Muscle layer of duodenum (tissue), 2 donors: ENCODE measurements around the gene WNT16.

Experiments
- H3K27ac ChIP-seq: one replicate; pipeline ENCODE4 v1.7.0; 2013; ENCODE audit warnings: mild to moderate bottlenecking, low read length
- H3K27me3 ChIP-seq: one replicate; pipeline ENCODE4 v1.7.0; 2013; ENCODE audit warnings: low read depth, mild to moderate bottlenecking, control low read depth, low read length
- H3K36me3 ChIP-seq, 2 donors: one replicate each; pipeline ENCODE4 v1.7.0; 2013; ENCODE audit warnings: low read length in 2 of 2, control low read depth in 1 of 2, mild to moderate bottlenecking in 1 of 2; ENCODE audit not compliant: insufficient read depth in 2 of 2, control insufficient read depth in 1 of 2
- H3K4me1 ChIP-seq, 2 donors: one replicate each; pipeline ENCODE4 v1.7.0; 2013; ENCODE audit warnings: low read length in 2 of 2, mild to moderate bottlenecking in 2 of 2, control low read depth in 1 of 2, moderate library complexity in 1 of 2; ENCODE audit not compliant: insufficient read depth in 2 of 2, control insufficient read depth in 1 of 2
- H3K4me3 ChIP-seq, 2 donors: one replicate each; pipeline ENCODE4 v1.7.0; 2013; ENCODE audit warnings: low read length in 2 of 2, low read depth in 1 of 2, mild to moderate bottlenecking in 1 of 2
- H3K9me3 ChIP-seq, 2 donors: one replicate each; pipeline ENCODE4 v1.7.0; 2013; ENCODE audit warnings: low read length in 2 of 2, control low read depth in 1 of 2, mild to moderate bottlenecking in 1 of 2; ENCODE audit not compliant: control insufficient read depth in 1 of 2
- donor health status: healthy.

WNT16 gene

DNA sequence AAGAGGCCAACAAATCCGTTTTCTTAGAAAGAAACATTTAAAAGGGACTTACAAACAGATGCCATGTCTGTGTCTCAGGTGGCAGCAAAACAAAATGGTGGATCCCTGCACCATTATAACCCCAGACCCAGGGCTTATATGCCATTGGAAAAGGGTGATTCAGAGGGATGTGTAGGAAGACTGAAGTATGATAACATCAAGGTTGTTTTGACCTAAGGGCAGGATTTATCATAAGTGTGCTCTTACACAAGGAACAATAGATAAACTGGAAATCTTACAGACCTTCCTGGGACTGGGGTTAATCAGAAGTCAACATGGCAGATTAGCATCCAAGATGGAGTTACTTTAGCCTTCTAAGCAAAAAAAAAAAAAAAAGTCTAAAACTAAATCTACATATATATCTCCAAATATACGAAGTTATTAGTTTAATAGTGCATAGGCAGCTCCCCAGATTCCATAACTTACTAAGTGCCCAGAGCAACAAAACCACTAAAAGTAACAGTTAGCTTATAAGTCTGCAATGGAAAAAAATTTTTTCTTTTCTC is 34.3 kb upstream of the WNT16 start:
- H3K27me3 ChIP-seq: no peaks in the 10 kb centered on the region
- H3K27ac ChIP-seq: no peak overlapping the region
- peaks cover 0 to 3% of the 10 kb centered on the region in 2 donors for H3K9me3 ChIP-seq
- no peaks in the 10 kb centered on the region for H3K4me1 ChIP-seq
- H3K36me3 ChIP-seq: no peaks in the 10 kb centered on the region
- no peak overlapping the region for H3K4me3 ChIP-seq

DNA sequence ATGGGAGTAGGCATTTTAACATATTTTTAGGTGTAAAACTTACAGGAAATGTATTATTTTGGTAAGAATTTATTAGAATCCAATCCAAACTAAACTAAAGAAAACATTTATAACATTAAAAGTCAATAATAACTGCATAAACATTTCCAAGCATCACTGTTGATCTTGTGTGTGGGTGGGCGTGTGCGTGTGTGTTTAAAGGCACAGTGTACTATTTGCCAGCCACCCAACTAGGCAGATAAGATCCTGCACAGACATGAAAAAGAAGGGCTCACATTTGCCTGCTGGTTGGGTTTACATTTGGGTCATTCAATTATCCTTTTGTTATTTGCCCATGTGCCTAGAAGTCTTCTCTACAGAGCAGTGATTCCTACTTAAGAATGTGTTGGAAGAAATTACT is 31.0 kb upstream of the WNT16 start:
- Histone ChIP-seq H3K9me3 (no peaks in the 10 kb centered on the region), H3K4me1 (no peaks in the 10 kb centered on the region), H3K27me3 (no peaks in the 10 kb centered on the region), H3K36me3 (no peaks in the 10 kb centered on the region), H3K4me3 (no peak overlapping the region), H3K27ac (no peak overlapping the region)

DNA sequence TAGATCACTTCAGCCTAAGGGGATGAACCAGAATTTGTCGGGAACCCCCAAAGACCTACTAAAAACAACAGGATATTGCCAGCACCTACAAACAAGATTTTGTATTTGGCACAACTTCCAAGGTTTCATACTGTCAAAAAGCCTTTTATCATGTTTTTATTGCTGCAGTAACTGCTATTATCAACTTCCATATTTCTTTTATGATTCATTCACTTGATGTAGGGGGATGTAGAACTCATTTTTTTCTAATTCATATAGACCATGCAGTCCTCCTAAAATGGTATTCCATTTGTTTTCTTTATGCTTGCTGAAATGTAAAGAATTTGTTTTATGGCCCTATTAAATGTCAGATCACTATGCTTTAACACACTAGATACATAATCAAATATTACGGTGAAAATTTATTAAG is 30.0 kb upstream of the WNT16 start:
- no peaks in the 10 kb centered on the region for H3K4me1 ChIP-seq
- H3K27me3 ChIP-seq: no peaks in the 10 kb centered on the region
- H3K27ac ChIP-seq: no peak overlapping the region
- H3K9me3 ChIP-seq: no peaks in the 10 kb centered on the region
- no peak overlapping the region for H3K4me3 ChIP-seq
- H3K36me3 ChIP-seq: no peaks in the 10 kb centered on the region

DNA sequence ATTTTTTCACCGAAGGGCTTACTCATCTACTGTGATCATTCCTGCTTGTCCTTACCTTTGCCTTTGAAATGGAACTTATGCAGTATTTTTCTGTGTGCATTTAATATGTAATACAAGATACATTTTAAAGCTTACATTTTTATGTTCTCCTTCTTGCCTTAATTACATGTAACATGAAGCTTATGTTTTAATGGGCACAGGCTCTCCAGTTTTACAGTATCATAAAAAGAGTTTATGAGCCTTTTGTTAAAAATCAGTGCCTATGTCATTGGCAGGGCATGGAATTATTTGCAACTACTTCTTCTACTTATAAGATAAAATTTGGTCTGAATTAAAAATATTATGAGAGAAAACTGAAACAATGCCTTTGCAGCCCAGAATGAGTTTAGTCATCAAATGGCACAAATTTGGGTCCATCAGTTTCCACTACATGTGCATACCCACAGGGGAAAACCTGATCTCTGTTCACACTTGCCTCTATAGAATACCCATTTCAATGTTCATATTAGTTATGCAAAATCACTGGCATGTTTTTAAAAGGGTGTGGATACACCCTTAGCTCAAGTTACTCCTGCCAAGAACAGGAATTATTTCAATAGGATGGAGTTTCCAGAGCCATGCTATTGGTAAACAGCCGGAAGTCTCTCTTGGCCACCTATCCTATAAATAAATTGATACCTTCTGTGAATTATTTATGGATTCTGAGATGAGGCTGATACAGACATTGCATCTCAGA is 27.9 kb upstream of the WNT16 start:
- H3K27me3 ChIP-seq: no peaks in the 10 kb centered on the region
- no peaks in the 10 kb centered on the region for H3K4me1 ChIP-seq
- no peak overlapping the region for H3K27ac ChIP-seq
- no peaks in the 10 kb centered on the region for H3K36me3 ChIP-seq
- H3K4me3 ChIP-seq: no peak overlapping the region
- H3K9me3 ChIP-seq: no peaks in the 10 kb centered on the region

DNA sequence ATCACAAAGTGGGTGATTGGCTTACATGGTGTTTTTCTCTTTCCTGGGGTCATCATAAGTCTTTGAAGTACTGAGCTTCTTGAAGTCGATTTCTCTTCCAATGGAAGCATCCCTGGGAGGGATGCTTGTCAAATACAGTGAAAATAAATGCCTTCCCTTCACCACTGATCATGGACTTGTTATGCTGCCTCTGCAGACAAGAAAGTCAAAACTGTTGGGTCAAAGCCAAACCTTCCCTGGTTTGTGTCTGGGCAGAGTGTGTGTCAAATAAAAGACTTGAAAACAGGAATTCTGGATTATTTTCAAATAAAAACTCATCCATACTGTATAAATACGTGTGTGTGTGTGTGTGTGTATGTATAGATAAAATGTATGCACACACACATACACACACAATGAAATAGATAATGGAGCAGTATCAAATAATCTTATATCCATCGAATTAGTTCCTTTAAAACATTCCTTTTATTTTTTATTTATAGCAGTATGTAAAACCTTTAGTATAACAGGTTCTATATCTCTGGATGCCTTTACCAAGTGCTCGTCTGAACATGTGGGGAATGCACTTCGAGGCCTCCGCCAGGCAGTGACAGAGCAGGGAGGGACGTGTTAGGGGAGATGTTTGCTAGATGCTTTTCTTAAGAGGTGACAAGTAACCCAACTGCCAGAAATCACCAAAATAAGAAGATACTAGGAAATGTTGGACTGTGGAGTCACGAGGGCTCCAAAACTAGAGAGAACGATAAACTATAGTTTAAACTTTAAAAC is 27.2 kb upstream of the WNT16 start:
- Histone ChIP-seq H3K27ac (no peak overlapping the region), H3K4me1 (no peaks in the 10 kb centered on the region), H3K36me3 (no peaks in the 10 kb centered on the region), H3K27me3 (no peaks in the 10 kb centered on the region), H3K9me3 (no peaks in the 10 kb centered on the region), H3K4me3 (no peak overlapping the region)

DNA sequence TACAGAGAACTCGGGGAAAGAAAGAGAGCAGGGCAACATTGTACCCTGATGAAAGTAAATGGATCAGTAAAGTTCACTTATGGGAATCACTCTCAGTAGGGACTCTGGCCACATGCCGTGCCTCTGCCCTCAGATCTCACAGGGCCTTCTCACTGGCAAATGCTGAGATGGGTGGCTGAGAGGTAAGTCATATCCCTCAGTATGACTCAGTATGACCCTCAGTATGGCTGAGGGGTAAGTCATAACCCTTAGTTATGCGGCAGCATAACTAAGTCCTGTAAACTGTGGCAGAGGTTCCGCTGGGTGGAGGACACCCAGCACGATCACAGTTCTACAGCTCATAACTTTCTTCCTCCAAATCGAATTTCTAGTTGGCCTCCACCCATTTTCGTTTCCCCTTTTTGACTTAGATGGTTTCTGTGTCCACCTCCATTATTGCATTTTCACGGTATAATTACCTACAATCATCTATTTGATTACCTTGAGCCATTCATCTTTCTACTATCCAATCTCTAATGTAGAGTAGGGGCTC is 26.5 kb upstream of the WNT16 start:
- H3K27me3 ChIP-seq: no peaks in the 10 kb centered on the region
- H3K36me3 ChIP-seq: no peaks in the 10 kb centered on the region
- H3K4me1 ChIP-seq: no peaks in the 10 kb centered on the region
- no peak overlapping the region for H3K4me3 ChIP-seq
- H3K27ac ChIP-seq: no peak overlapping the region
- no peaks in the 10 kb centered on the region for H3K9me3 ChIP-seq

DNA sequence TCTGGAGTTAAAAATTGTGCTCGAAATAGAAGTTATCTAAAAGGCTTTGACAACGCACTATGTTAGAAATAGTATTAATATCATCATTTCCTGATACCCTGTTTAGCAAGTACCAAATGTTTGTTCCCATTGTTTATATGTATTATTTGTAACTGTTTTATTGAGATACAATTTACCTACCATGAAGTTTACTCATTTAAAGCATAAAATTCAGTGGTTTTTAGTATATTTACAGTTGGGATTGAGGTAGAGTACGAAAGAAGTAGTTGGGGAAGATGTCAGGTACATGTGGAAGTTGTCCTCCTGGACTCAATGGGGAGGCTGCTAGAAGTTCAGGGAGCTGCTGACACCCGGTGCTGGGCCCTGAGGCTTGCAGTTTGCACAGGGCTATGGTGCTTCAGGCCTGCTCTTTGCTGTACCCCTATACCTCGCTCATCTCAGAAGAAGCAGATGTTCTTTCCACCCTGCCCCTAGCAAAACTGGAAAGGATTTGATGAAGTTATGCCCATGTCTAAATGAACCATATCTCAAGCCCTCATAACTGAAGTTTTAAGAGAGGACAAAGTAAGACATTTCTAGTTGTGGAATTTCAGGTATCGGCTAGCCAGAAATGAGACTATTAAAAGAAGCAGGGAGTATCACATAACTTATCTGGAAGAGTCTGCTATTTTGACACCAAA is 25.2 kb upstream of the WNT16 start:
- Histone ChIP-seq H3K27ac (no peak overlapping the region), H3K9me3 (no peaks in the 10 kb centered on the region), H3K27me3 (no peaks in the 10 kb centered on the region), H3K4me1 (no peaks in the 10 kb centered on the region), H3K36me3 (no peaks in the 10 kb centered on the region), H3K4me3 (no peak overlapping the region)

DNA sequence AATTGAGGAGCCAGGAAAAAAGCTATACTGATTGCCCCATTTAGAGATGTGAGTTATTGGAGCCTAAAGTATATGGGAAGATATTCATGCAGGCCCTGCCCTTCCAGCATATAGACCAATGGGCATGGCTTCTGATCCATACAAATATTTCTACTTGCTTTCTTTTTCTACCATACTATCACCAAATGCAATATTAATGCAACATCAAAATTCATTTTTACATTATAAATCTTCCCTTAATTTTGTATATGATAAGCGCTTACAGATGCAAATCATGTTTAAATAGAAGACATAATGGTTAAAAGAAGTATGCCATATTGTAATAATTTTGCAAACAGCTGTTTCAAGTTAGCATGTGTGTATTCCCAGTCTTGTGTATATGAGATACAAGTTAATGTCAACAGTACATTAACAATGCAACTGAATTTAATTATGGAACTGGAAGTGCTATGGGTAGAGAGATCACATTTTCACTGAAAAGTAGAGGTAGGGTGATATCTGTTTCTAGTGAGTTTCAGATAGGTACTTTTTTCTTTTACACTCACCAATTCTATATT is 24.6 kb upstream of the WNT16 start:
- no peaks in the 10 kb centered on the region for H3K9me3 ChIP-seq
- no peak overlapping the region for H3K4me3 ChIP-seq

DNA sequence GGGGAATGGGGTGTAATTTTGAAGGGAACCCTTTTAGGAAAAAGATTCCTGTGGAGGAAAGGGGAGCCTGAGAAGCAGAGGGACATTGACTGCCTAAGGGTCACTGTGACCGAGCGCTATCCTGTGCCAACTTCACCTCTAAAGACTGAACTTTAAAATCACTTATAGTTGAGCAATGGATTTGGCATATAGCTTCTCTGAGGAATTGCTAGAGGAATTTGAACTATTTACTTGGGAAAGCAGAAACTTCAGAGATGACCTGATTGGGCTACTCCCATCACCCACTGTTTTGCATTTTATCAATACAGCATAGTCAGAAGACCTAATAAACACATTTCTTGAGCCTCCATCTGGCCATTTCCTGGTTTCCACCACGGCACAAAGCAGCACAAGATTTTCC is 23.7 kb upstream of the WNT16 start:
- no peaks in the 10 kb centered on the region for H3K36me3 ChIP-seq
- no peaks in the 10 kb centered on the region for H3K9me3 ChIP-seq
- H3K4me3 ChIP-seq: no peak overlapping the region
- H3K4me1 ChIP-seq: no peaks in the 10 kb centered on the region
- H3K27me3 ChIP-seq: no peaks in the 10 kb centered on the region
- H3K27ac ChIP-seq: no peak overlapping the region

More for the DNA sequence above, 24.6 kb upstream of the WNT16 start:
- Histone ChIP-seq H3K36me3 (no peaks in the 10 kb centered on the region), H3K4me1 (no peaks in the 10 kb centered on the region), H3K27ac (no peak overlapping the region), H3K27me3 (no peaks in the 10 kb centered on the region)

DNA sequence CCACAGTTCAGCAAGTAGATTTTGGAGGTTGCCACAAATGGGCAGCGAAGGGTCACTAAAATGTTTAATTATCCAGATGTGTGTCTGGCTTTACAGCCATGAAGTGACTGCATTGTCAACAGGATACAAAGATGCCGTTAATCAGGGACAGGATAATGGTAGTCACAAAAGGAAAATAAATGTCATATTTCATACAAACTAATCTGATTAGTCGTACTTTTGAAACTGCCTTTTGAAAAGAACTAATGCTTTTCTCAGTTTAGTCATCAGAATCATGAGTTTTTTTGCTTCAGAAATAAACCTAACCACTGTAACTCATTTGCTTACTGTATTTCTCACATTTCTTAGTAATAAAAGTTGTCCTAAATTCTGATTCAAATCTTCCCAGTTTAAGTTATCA is 22.2 kb upstream of the WNT16 start:
- H3K36me3 ChIP-seq: no peaks in the 10 kb centered on the region
- no peaks in the 10 kb centered on the region for H3K4me1 ChIP-seq
- no peaks in the 10 kb centered on the region for H3K9me3 ChIP-seq
- H3K27me3 ChIP-seq: no peaks in the 10 kb centered on the region
- H3K27ac ChIP-seq: no peak overlapping the region
- no peak overlapping the region for H3K4me3 ChIP-seq

DNA sequence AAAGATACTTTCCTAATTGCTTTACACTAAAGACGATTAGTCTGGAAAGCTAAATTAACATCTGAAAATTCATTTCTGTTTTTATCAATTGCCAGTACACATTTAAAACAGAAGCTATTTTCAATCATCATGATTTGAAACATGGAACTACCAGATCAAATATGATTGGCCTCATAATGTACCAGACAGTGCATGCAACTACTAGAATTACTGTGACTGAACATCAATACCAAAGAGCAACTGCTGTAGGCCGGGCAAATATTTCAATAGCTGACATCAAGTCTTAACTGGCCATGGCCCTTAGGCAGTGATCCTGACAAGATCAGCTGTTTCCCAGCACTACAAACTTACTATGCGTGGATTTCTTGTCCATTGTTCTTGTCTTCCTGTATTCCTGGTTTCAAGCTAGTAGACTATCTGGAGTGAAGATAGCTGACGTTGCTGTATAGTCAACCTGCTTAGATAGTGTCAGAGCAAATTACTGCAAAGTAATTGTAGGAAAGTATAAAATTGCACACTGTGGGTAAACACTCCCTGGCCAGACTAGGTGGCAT is 21.7 kb upstream of the WNT16 start:
- Histone ChIP-seq H3K9me3 (no peaks in the 10 kb centered on the region), H3K27ac (no peak overlapping the region), H3K27me3 (no peaks in the 10 kb centered on the region), H3K4me3 (no peak overlapping the region), H3K4me1 (no peaks in the 10 kb centered on the region), H3K36me3 (no peaks in the 10 kb centered on the region)
